H1 (cell line): ENCODE results near the gene WDR64.

Experiments
- BACH1 ChIP-seq: IDR thresholded peaks from 2 replicates; pipeline ENCODE4 v1.6.1; 2012; ENCODE audit warnings: low read length, improper control_type of control experiment
- CBX5 ChIP-seq: fragments of 300-800, 300-1000 bp; sonication (generic); IDR thresholded peaks from 2 replicates; pipeline ENCODE4 v1.7.1; 2016; ENCODE audit warnings: antibody characterized with exemption, low read length, low read depth
- CTCF ChIP-seq, 3 experiments: IDR thresholded peaks; 1 replicate in 2 of 3; 2 replicates in 1 of 3; pipeline versions ENCODE4 v1.5.1 to v1.6.1; 2011; ENCODE audit warnings: low read length in 3 of 3, mild to moderate bottlenecking in 3 of 3, inconsistent platforms in 2 of 3, low read depth in 1 of 3, moderate library complexity in 1 of 3; ENCODE audit not compliant: insufficient read depth in 1 of 3; ENCODE audit errors: control extremely low read depth in 1 of 3
- EP300 ChIP-seq, 2 experiments: IDR thresholded peaks; 1 replicate in 1 of 2; 2 replicates in 1 of 2; pipeline ENCODE4 v1.6.1; 2011 to 2012; ENCODE audit warnings: low read depth in 2 of 2, low read length in 2 of 2, mild to moderate bottlenecking in 2 of 2, borderline replicate concordance in 1 of 2, inconsistent platforms in 1 of 2, moderate library complexity in 1 of 2
- GTF2F1 ChIP-seq: IDR thresholded peaks from 2 replicates; pipeline ENCODE4 v1.6.1; 2012; ENCODE audit warnings: low read depth, low read length, improper control_type of control experiment, borderline replicate concordance
- JUND ChIP-seq: IDR thresholded peaks from 2 replicates; pipeline ENCODE4 v1.6.1; 2011; ENCODE audit warnings: mild to moderate bottlenecking, improper control_type of control experiment, low read length
- KDM5A ChIP-seq: fragments of 200-600 bp; IDR thresholded peaks from 2 replicates; pipeline ENCODE4 v1.7.1; 2012; ENCODE audit warnings: mild to moderate bottlenecking, low read length, inconsistent platforms, mixed read lengths
- MAFK ChIP-seq: IDR thresholded peaks from 2 replicates; pipeline ENCODE4 v1.6.1; 2012; ENCODE audit warnings: low read depth, mild to moderate bottlenecking, improper control_type of control experiment, low read length
- POLR2A ChIP-seq, 2 experiments: IDR thresholded peaks; 1 replicate in 1 of 2; 2 replicates in 1 of 2; pipeline ENCODE4 v1.6.1; 2011; ENCODE audit warnings: low read depth in 2 of 2, low read length in 2 of 2, mild to moderate bottlenecking in 2 of 2; ENCODE audit errors: control extremely low read depth in 1 of 2
- POLR2AphosphoS5 ChIP-seq: IDR thresholded peaks from 2 replicates; pipeline ENCODE4 v1.6.1; 2011; ENCODE audit warnings: low read depth, low read length
- SAP30 ChIP-seq: fragments of 300-600 bp; sonication (generic); IDR thresholded peaks from 2 replicates; pipeline ENCODE4 v1.7.1; 2012; ENCODE audit warnings: low read length, moderate library complexity, mild to moderate bottlenecking, inconsistent platforms; ENCODE audit not compliant: insufficient read depth, insufficient replicate concordance
- SP2 ChIP-seq: IDR thresholded peaks from 2 replicates; pipeline ENCODE4 v1.6.1; 2012; ENCODE audit warnings: mild to moderate bottlenecking, low read length, inconsistent platforms
- YY1 ChIP-seq: IDR thresholded peaks from 2 replicates; pipeline ENCODE4 v1.6.1; 2011; ENCODE audit warnings: low read depth, mild to moderate bottlenecking, low read length

GRCh38 chr1:241822846-241823245 lies 170.8 kb downstream of the WDR64 start:
- TF ChIP-seq MAFK (no peak), CTCF (IDR thresholded peaks at IDR 0.05; ENCODE audit: control extremely low read depth in 1 of 3, insufficient read depth in 1 of 3, low read depth in 1 of 3, low read length in 3 of 3) (no peak), BACH1 (no peak), EP300 (IDR thresholded peaks at IDR 0.05; ENCODE audit: borderline replicate concordance in 1 of 2, low read depth in 2 of 2, low read length in 2 of 2) (no peak), GTF2F1 (no peak), YY1 (no peak), JUND (no peak), SP2 (no peak), CBX5 (no peak), SAP30 (no peak), POLR2AphosphoS5 (no peak), KDM5A (no peak), POLR2A (IDR thresholded peaks at IDR 0.05; ENCODE audit: control extremely low read depth in 1 of 2, low read depth in 2 of 2, low read length in 2 of 2) (no peak)
